DND-41 (cell line): ENCODE results near the gene PUS3.
A peak's percentile ranks its signal among the peaks of the same experiment; 100 is the strongest.

Experiments used
- ATAC-seq: fragments of 200-7000 bp; cut with Tn5 transposase; 3 replicates; pipeline ENCODE4 v1.9.1; 2021; ENCODE audit warnings: low read depth; ENCODE audit not compliant: insufficient read depth
- DNase-seq: peaks from one replicate; pipeline ENCODE4 v3.0.0-alpha.2; 2020
- H2AFZ ChIP-seq: 2 replicates; pipeline ENCODE4 v1.6.0; 2012; ENCODE audit warnings: low read depth, low read length
- H3K27ac ChIP-seq: 2 replicates; pipeline ENCODE4 v1.5.1; 2012; ENCODE audit warnings: low read length, inconsistent platforms
- H3K27me3 ChIP-seq: fragments of 200-600 bp; sonication (generic); 2 replicates; pipeline ENCODE4 v1.6.0; 2012; ENCODE audit warnings: low read length, mild to moderate bottlenecking, inconsistent platforms; ENCODE audit not compliant: insufficient read depth, poor library complexity
- H3K36me3 ChIP-seq: 2 replicates; pipeline ENCODE4 v1.5.1; 2012; ENCODE audit warnings: low read length, inconsistent platforms; ENCODE audit not compliant: insufficient read depth
- H3K4me1 ChIP-seq: 2 replicates; pipeline ENCODE4 v1.5.1; 2012; ENCODE audit warnings: mild to moderate bottlenecking, low read length; ENCODE audit not compliant: insufficient read depth
- H3K4me2 ChIP-seq: 2 replicates; pipeline ENCODE4 v1.6.0; 2012; ENCODE audit warnings: mild to moderate bottlenecking, moderate library complexity, low read length, inconsistent platforms; ENCODE audit not compliant: insufficient read depth
- H3K4me3 ChIP-seq, 2 experiments: fragments of 200-600 bp in 1 of 2; shearing (Covaris generic) in 1 of 2; 2 replicates each; pipeline ENCODE4 v1.5.1; 2012 to 2016; ENCODE audit warnings: inconsistent platforms in 2 of 2, low read length in 2 of 2, mild to moderate bottlenecking in 2 of 2, low read depth in 1 of 2, moderate library complexity in 1 of 2
- H3K79me2 ChIP-seq: 2 replicates; pipeline ENCODE4 v1.6.0; 2012; ENCODE audit warnings: low read length, inconsistent platforms; ENCODE audit not compliant: insufficient read depth
- H3K9ac ChIP-seq: 2 replicates; pipeline ENCODE4 v1.6.0; 2012; ENCODE audit warnings: low read depth, mild to moderate bottlenecking, inconsistent platforms, low read length, moderate library complexity
- H3K9me3 ChIP-seq: 2 replicates; pipeline ENCODE4 v1.5.1; 2012; ENCODE audit warnings: low read length, moderate library complexity, mild to moderate bottlenecking, inconsistent platforms; ENCODE audit not compliant: insufficient read depth, severe bottlenecking
- H4K20me1 ChIP-seq: 2 replicates; pipeline ENCODE4 v1.6.0; 2012; ENCODE audit warnings: low read length; ENCODE audit not compliant: insufficient read depth
- CTCF ChIP-seq: IDR thresholded peaks from 2 replicates; pipeline ENCODE4 v1.5.1; 2012; ENCODE audit warnings: borderline replicate concordance, low read length, moderate library complexity, mild to moderate bottlenecking; ENCODE audit not compliant: poor library complexity, severe bottlenecking; ENCODE audit errors: extremely low read depth
- EZH2 ChIP-seq: IDR thresholded peaks from 3 replicates; pipeline ENCODE4 v1.6.1; 2012; ENCODE audit warnings: borderline replicate concordance, low read depth, mild to moderate bottlenecking, moderate library complexity, low read length, inconsistent platforms; ENCODE audit not compliant: severe bottlenecking

Gene PUS3

GRCh38 chr11:125886997-125887372 is 16.0 kb downstream of the PUS3 start:
- Histone ChIP-seq H3K4me1 (peaks cover 35% of the 10 kb centered on the region), H2AFZ (peak overlapping the region; percentile 85; the same call in 1 of the 2 replicates), H3K4me3 (peak overlapping the region in 1 of 2 experiments; percentile 69; a peak in 2 of 4 replicates), H3K79me2 (peaks cover 13% of the 10 kb centered on the region; the same call in 1 of the 2 replicates), H3K9ac (peak overlapping the region; percentile 83; the same call in 1 of the 2 replicates), H3K27me3 (no peaks in the 10 kb centered on the region), H3K4me2 (peak overlapping the region; percentile 68), H4K20me1 (no peaks in the 10 kb centered on the region), H3K27ac (peak overlapping the region; percentile 24; the same call in 1 of the 2 replicates), H3K9me3 (peaks cover 2% of the 10 kb centered on the region), H3K36me3 (peaks cover 5% of the 10 kb centered on the region; the same call in 1 of the 2 replicates)
- peak; percentile 16 for DNase-seq
- ATAC-seq: no peak; the same call in 2 of the 3 replicates
- TF ChIP-seq CTCF (no peak), EZH2 (no peak)

- H3K27ac ChIP-seq: no peak overlapping the region
- H2AFZ ChIP-seq: no peak overlapping the region
- no peak overlapping the region for H3K4me2 ChIP-seq
- H4K20me1 ChIP-seq: no peaks in the 10 kb centered on the region
- H3K27me3 ChIP-seq: no peaks in the 10 kb centered on the region
- ATAC-seq (no peak), DNase-seq (no peak)
- H3K4me3 ChIP-seq: no peak overlapping the region
- H3K4me1 ChIP-seq: peaks cover 14% of the 10 kb centered on the region
- H3K9me3 ChIP-seq: peaks cover 2% of the 10 kb centered on the region
- no peaks in the 10 kb centered on the region for H3K79me2 ChIP-seq
- no peaks in the 10 kb centered on the region for H3K36me3 ChIP-seq
- TF ChIP-seq CTCF (no peak), EZH2 (no peak)
- no peak overlapping the region for H3K9ac ChIP-seq
Measured at GRCh38 chr11:125883375-125883774, 19.6 kb downstream of the PUS3 start.

- Histone ChIP-seq H3K36me3 (no peaks in the 10 kb centered on the region), H3K27ac (no peak overlapping the region), H3K9ac (no peak overlapping the region), H3K27me3 (no peaks in the 10 kb centered on the region), H3K4me2 (no peak overlapping the region), H3K9me3 (no peaks in the 10 kb centered on the region), H3K4me1 (no peaks in the 10 kb centered on the region), H3K4me3 (no peak overlapping the region), H3K79me2 (no peaks in the 10 kb centered on the region), H4K20me1 (no peaks in the 10 kb centered on the region), H2AFZ (no peak overlapping the region)
- ATAC-seq (no peak), DNase-seq (no peak)
- TF ChIP-seq CTCF (no peak), EZH2 (no peak)
Measured at GRCh38 chr11:125881291-125881690, 21.7 kb downstream of the PUS3 start.
